IPS-NIHi7 (cell line): ENCODE results near the gene PCSK9.

Experiments used
- DNase-seq: peaks from one replicate; pipeline ENCODE4 v3.0.0; 2012; ENCODE audit warnings: mixed read lengths; ENCODE audit errors: extremely low spot score

The PCSK9 gene

GRCh38 chr1:55059302-55060132 lies 20.2 kb downstream of the PCSK9 start:
- no peak for DNase-seq

GRCh38 chr1:55060133-55060999 lies 21.0 kb downstream of the PCSK9 start:
- no peak for DNase-seq

- DNase-seq, result no peak
Observed at GRCh38 chr1:55061000-55061705, 21.8 kb downstream of the PCSK9 start.

- no peak for DNase-seq
Observed at GRCh38 chr1:55061706-55062321, 22.5 kb downstream of the PCSK9 start.

- DNase-seq, result no peak
Observed at GRCh38 chr1:55062801-55063576, 23.6 kb downstream of the PCSK9 start.

GRCh38 chr1:55063577-55063942 lies 24.2 kb downstream of the PCSK9 start:
- no peak for DNase-seq

GRCh38 chr1:55064071-55064581 lies 24.8 kb downstream of the PCSK9 start:
- DNase-seq, result no peak

- DNase-seq, result no peak
Observed at GRCh38 chr1:55064861-55065263, 25.5 kb downstream of the PCSK9 start.

GRCh38 chr1:55065648-55066047 lies 26.3 kb downstream of the PCSK9 start:
- DNase-seq, result no peak

GRCh38 chr1:55067022-55067778 lies 27.9 kb downstream of the PCSK9 start:
- DNase-seq, result no peak

GRCh38 chr1:55067914-55068313 lies 28.6 kb downstream of the PCSK9 start:
- DNase-seq, result no peak

- DNase-seq, result no peak
Observed at GRCh38 chr1:55068638-55069037, 29.3 kb downstream of the PCSK9 start.

- no peak for DNase-seq
Observed at GRCh38 chr1:55069280-55069679, 29.9 kb downstream of the PCSK9 start.

- DNase-seq, result no peak
Observed at GRCh38 chr1:55070293-55071164, 31.2 kb downstream of the PCSK9 start.

GRCh38 chr1:55071477-55071876 lies 32.1 kb downstream of the PCSK9 start:
- DNase-seq, result peak; percentile 82

GRCh38 chr1:55073187-55073916 lies 34.0 kb downstream of the PCSK9 start:
- no peak for DNase-seq

- DNase-seq, result no peak
Observed at GRCh38 chr1:55074455-55074854, 35.1 kb downstream of the PCSK9 start.

- no peak for DNase-seq
Observed at GRCh38 chr1:55076356-55076755, 37.0 kb downstream of the PCSK9 start.
